HG02852 (cell line): ENCODE data around the gene ITSN2.
"Not testable (repeated sequence)": the region's sequence is repeated elsewhere in the genome, so short reads cannot be mapped to it uniquely, and the experiment has no call there.

Experiments used
- ATAC-seq: cut with Tn5 transposase; IDR thresholded peaks from one replicate; pipeline ENCODE4 v1.9.1; 2021; ENCODE audit warnings: mild to moderate bottlenecking, moderate library complexity; ENCODE audit not compliant: unreplicated experiment

ITSN2 gene

GRCh38 chr2:24360050-24360962 lies at the start of gene ITSN2:
ITSN2 (minus strand) TSS chr2:24360536; CDS start chr2:24328082, 32,454 bp downstream.
- peak; percentile 84 for ATAC-seq

- ATAC-seq: no peak
Measured at GRCh38 chr2:24409171-24409570, 48.8 kb upstream of the ITSN2 start.

- ATAC-seq: not testable (repeated sequence)
Measured at GRCh38 chr2:24408704-24409103, 48.4 kb upstream of the ITSN2 start.

GRCh38 chr2:24404491-24404921 lies 44.2 kb upstream of the ITSN2 start:
- ATAC-seq: no peak

GRCh38 chr2:24403832-24404212 lies 43.5 kb upstream of the ITSN2 start:
- no peak for ATAC-seq

- ATAC-seq: no peak
Measured at GRCh38 chr2:24403168-24403831, 43.0 kb upstream of the ITSN2 start.

GRCh38 chr2:24402242-24403097 lies 42.1 kb upstream of the ITSN2 start:
- no peak for ATAC-seq

- ATAC-seq: no peak
Measured at GRCh38 chr2:24400207-24400907, 40.0 kb upstream of the ITSN2 start.

GRCh38 chr2:24399434-24400206 lies 39.3 kb upstream of the ITSN2 start:
- no peak for ATAC-seq

- ATAC-seq: no peak
Measured at GRCh38 chr2:24394998-24395397, 34.7 kb upstream of the ITSN2 start.

- no peak for ATAC-seq
Measured at GRCh38 chr2:24392542-24393059, 32.3 kb upstream of the ITSN2 start.

GRCh38 chr2:24385366-24385765 lies 25.0 kb upstream of the ITSN2 start:
- no peak for ATAC-seq

GRCh38 chr2:24382363-24383073 lies 22.2 kb upstream of the ITSN2 start:
- no peak for ATAC-seq

- ATAC-seq: no peak
Measured at GRCh38 chr2:24380820-24381219, 20.5 kb upstream of the ITSN2 start.

- ATAC-seq: no peak
Measured at GRCh38 chr2:24375349-24376087, 15.2 kb upstream of the ITSN2 start.

- ATAC-seq: no peak
Measured at GRCh38 chr2:24374301-24374700, 14.0 kb upstream of the ITSN2 start.

GRCh38 chr2:24372033-24372432 lies 11.7 kb upstream of the ITSN2 start:
- no peak for ATAC-seq

- ATAC-seq: no peak
Measured at GRCh38 chr2:24365826-24366225, 5.5 kb upstream of the ITSN2 start.
